GM12878 (cell line): ENCODE results near the gene GGA2. TPM values are rescaled to one million over a fixed set of nuclear protein-coding genes. Genes with fewer than 3 reads are reported as not detected.

Source experiments
- ATAC-seq: fragments of 200-7000 bp; cut with Tn5 transposase; 3 replicates; pipeline ENCODE4 v1.9.1; 2020; ENCODE audit warnings: mild to moderate bottlenecking, moderate library complexity
- BruUV-seq: library from RNA; stranded (reverse); fragments of 400-500 nt; replicated peaks from 2 replicates; lab custom pipeline; 2021; lab: Mats Ljungman, UMichigan
- CTCF ChIA-PET: fragments of 300-600 bp; sonication (Branson Sonifier 250); formaldehyde crosslinking; extraction: SDS; loops from one replicate; lab custom pipeline; 2021; ENCODE audit warnings: inconsistent platforms; lab: Yijun Ruan, JAX
- POLR2A ChIA-PET: fragments of 350-600 bp; formaldehyde crosslinking; extraction: SDS; loops from one replicate; lab custom pipeline; 2021; ENCODE audit warnings: inconsistent platforms; lab: Charles Lee
- RAD21 ChIA-PET: fragments of 300-600 bp; sonication (Branson Sonifier 250); formaldehyde crosslinking; loops from one replicate; lab custom pipeline; 2023; ENCODE audit warnings: antibody characterized with exemption; ENCODE audit not compliant: unreplicated experiment; lab: Charles Lee
- SMC1A ChIA-PET: fragments of 300-600 bp; sonication (Branson Sonifier 250); formaldehyde crosslinking; loops from one replicate; lab custom pipeline; 2023; ENCODE audit not compliant: unreplicated experiment, uncharacterized antibody; lab: Charles Lee
- DNase-seq: peaks from one replicate; pipeline ENCODE4 v3.0.0-alpha.2; 2011; ENCODE audit warnings: low read depth, low spot score
- FAIRE-seq: peaks from 3 replicates; lab custom pipeline; 2011; peaks lifted over from hg19 to GRCh38; lab: Jason Lieb, UNC
- H2AFZ ChIP-seq: 2 replicates; pipeline ENCODE4 v1.6.0; 2011; ENCODE audit warnings: low read depth, low read length, control low read depth; ENCODE audit not compliant: control insufficient read depth
- H3K27ac ChIP-seq: 2 replicates; pipeline ENCODE4 v1.5.1; 2011; ENCODE audit warnings: control low read depth; ENCODE audit not compliant: control insufficient read depth, insufficient read depth
- H3K27me3 ChIP-seq, 2 experiments: replicated peaks in 1 of 2; 2 replicates each; pipeline versions ENCODE4 v1.6.0 to v1.6.1; 2011; ENCODE audit warnings: low read length in 1 of 2; ENCODE audit not compliant: control insufficient read depth in 2 of 2, insufficient read depth in 2 of 2
- H3K36me3 ChIP-seq, 2 experiments: 2 replicates each; pipeline ENCODE4 v1.5.1; 2011; ENCODE audit warnings: low read length in 1 of 2; ENCODE audit not compliant: control insufficient read depth in 2 of 2, insufficient read depth in 2 of 2
- H3K4me1 ChIP-seq: 2 replicates; pipeline ENCODE4 v1.6.1; 2011; ENCODE audit warnings: mild to moderate bottlenecking, low read length, moderate library complexity, mixed read lengths; ENCODE audit not compliant: control insufficient read depth, insufficient read depth
- H3K4me2 ChIP-seq: 2 replicates; pipeline ENCODE4 v1.6.0; 2011; ENCODE audit warnings: control low read depth; ENCODE audit not compliant: control insufficient read depth, insufficient read depth
- H3K4me3 ChIP-seq: fragments of 200-600 bp; sonication (generic); 2 replicates; pipeline ENCODE4 v1.5.1; 2016
- H3K79me2 ChIP-seq: 2 replicates; pipeline ENCODE4 v1.6.0; 2011; ENCODE audit warnings: low read length; ENCODE audit not compliant: control insufficient read depth, insufficient read depth
- H3K9ac ChIP-seq: 2 replicates; pipeline ENCODE4 v1.8.0; 2011; ENCODE audit warnings: low read length, control low read depth, mixed read lengths; ENCODE audit not compliant: control insufficient read depth, insufficient read depth
- H3K9me3 ChIP-seq: replicated peaks from 3 replicates; pipeline ENCODE4 v1.5.1; 2011; ENCODE audit warnings: mild to moderate bottlenecking, low read length; ENCODE audit not compliant: control insufficient read depth, insufficient read depth
- H4K20me1 ChIP-seq: 2 replicates; pipeline ENCODE4 v1.6.0; 2011; ENCODE audit not compliant: control insufficient read depth, insufficient read depth
- BCLAF1 ChIP-seq: fragments of 450-650 bp; IDR thresholded peaks from 2 replicates; pipeline ENCODE4 v1.6.1; 2017; ENCODE audit warnings: antibody characterized with exemption, mild to moderate bottlenecking, moderate library complexity
- CTCF ChIP-seq, 3 experiments: IDR thresholded peaks in 2 of 3; conservative IDR thresholded peaks in 1 of 3; 2 replicates each; pipeline ENCODE4 v1.5.1; 2011; ENCODE audit warnings: low read depth in 3 of 3, low read length in 3 of 3, mild to moderate bottlenecking in 3 of 3, control low read depth in 2 of 3, moderate library complexity in 2 of 3, inconsistent platforms in 1 of 3, mixed read lengths in 1 of 3; ENCODE audit not compliant: control insufficient read depth in 2 of 3, insufficient read depth in 1 of 3; ENCODE audit errors: extremely low read depth in 1 of 3
- WGBS: methylation state at CpG from one replicate; pipeline ENCODE4 v1.1.6; 2016; ENCODE audit warnings: low lambda C conversion rate; ENCODE audit not compliant: insufficient replicate concordance, insufficient coverage; ENCODE audit errors: missing lambda C conversion rate; 5-methylcytosine and 5-hydroxymethylcytosine counted together
- in situ Hi-C: fragments of 300-500 bp; cut with MboI; formaldehyde crosslinking; loops from 9 replicates; pipeline ENCODE4 v1.14.3; 2018; ENCODE audit warnings: mixed read lengths
- intact Hi-C: fragments of 100-400 bp; cut with micrococcal nuclease; formaldehyde crosslinking; loops from one replicate; pipeline ENCODE4 v1.14.2; 2022; ENCODE audit not compliant: unreplicated experiment
- polyA plus RNA-seq, 11 experiments: library from polyadenylated mRNA; depleted of rRNA in 4 of 11; unstranded in 6 of 11; stranded (reverse) in 5 of 11; fragments of >200 nt; fragmentation: Nextera tagmentation in 4 of 11; fragmentation: Illumina TruSeq in 1 of 11; extraction: Ambion mirVana in 4 of 11; extraction: Trizol in 1 of 11; gene quantifications; 1 replicate in 1 of 11; 2 replicates in 10 of 11; pipeline versions ENCODE4 v1.2.1 to v1.2.3, GENCODE V29; 2011 to 2016; ENCODE audit warnings: inconsistent platforms in 2 of 11, missing spikeins in 2 of 11, low read depth in 1 of 11
- total RNA-seq, 4 experiments: library from RNA; depleted of rRNA in 3 of 4; stranded (reverse); fragments of >200 nt in 3 of 4; fragmentation: Illumina TruSeq in 1 of 4; extraction: Trizol in 1 of 4; gene quantifications; 2 replicates each; pipeline versions ENCODE4 v1.2.1 to v1.2.3, GENCODE V29; 2013 to 2021

The GGA2 gene
- total and polyA plus RNA-seq, 10 of the 15 experiments (the other 5 are each of a cell fraction or from before 2014, with no cell fraction given): 14.1 to 153 (median 86.6) TPM

DNA sequence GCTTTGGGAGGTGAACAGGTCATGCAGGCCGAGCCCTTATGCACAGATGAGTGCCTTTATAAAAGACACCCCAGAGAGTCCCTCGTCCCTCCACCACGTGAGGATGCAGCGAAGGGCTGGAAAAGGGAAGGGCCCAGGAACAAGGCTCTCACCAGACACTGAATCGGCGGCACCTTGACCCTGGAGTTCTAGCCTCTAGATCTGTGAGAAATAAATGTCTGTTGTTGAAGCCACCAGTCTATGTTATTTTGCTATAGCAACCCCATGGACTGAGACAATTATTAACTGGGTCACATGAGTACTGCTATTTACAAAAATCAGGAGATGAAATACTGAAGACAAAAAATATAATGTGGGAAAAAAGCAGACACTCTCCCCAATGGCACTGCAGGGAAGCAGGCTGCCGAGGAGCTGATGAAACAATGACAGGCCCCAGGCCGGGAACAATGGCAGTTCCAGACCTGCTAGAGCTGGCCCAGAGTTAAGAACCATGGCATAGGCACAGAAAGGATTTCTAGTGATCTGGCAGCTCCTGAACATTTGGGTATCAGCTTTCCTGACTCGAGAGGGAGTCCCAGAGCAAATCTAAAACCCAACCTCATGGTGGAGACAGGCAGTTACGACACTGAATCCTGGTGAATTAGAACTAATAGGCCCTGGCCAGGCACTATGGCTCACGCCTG lies 17.8 kb upstream of the GGA2 start:
- RAD21 ChIA-PET: no interaction called here
- Histone ChIP-seq H3K27me3 (no peaks in the 10 kb centered on the region), H3K9me3 (no peaks in the 10 kb centered on the region), H3K36me3 (peaks cover 19 to 37% of the 10 kb centered on the region in 2 experiments; a peak in 3 of 4 replicates), H3K4me1 (no peaks in the 10 kb centered on the region), H4K20me1 (no peaks in the 10 kb centered on the region; the same call in 1 of the 2 replicates), H3K4me2 (no peak overlapping the region), H2AFZ (no peak overlapping the region), H3K4me3 (no peak overlapping the region), H3K79me2 (no peaks in the 10 kb centered on the region), H3K9ac (no peak overlapping the region), H3K27ac (no peak overlapping the region)
- WGBS: 97% methylated on average over 11 of the region's 11 CpGs
- BruUV-seq: no TSS peak
- SMC1A ChIA-PET: no interaction called here
- intact Hi-C loops: no loop called here
- TF ChIP-seq CTCF (IDR thresholded peaks at IDR 0.05 in 2 of 3, conservative IDR thresholded peaks at IDR 0.05 in 1 of 3; ENCODE audit: control insufficient read depth in 2 of 3, extremely low read depth in 1 of 3, insufficient read depth in 1 of 3, low read depth in 3 of 3, low read length in 3 of 3): no peak
- TF ChIP-seq BCLAF1: no peak
- POLR2A ChIA-PET: interaction anchor here (0.6 kb wide), 1 partner anchor 44 kb away, joined by 3 read pairs; no protein-coding TSS in a partner anchor
- CTCF ChIA-PET: no interaction called here
- FAIRE-seq (no peak), DNase-seq (no peak), ATAC-seq (no peak)
- in situ Hi-C loops: no loop called here
